Measurements from ENCODE around the gene ZFP62. TPM values are rescaled to one million over a fixed set of nuclear protein-coding genes. Genes with fewer than 3 reads are reported as not detected.
"Not testable (repeated sequence)": the region's sequence is repeated elsewhere in the genome, so short reads cannot be mapped to it uniquely, and the experiment has no call there.

ZFP62 gene
- total RNA-seq = 29.9 TPM

- intact Hi-C loops (cut with DNase I) = no loop called here
- DNase-seq (ENCODE audit: low spot score) (peak; percentile 94), ATAC-seq (peak; percentile 98)
Observed at GRCh38 chr5:180860887-180861822, at the start of gene ZFP62. Gene ZFP62, minus strand, starts transcription at chr5:180861276. Its CDS starts 57 bp downstream, at chr5:180861219.

GRCh38 chr5:180910735-180911134 lies 49.7 kb upstream of the ZFP62 start:
- ATAC-seq = no peak
- intact Hi-C loops (cut with DNase I) = no loop called here
- DNase-seq (ENCODE audit: low spot score) = no peak

- DNase-seq (ENCODE audit: low spot score) (no peak), ATAC-seq (no peak)
- intact Hi-C loops (cut with DNase I) = no loop called here
Observed at GRCh38 chr5:180910182-180910581, 49.1 kb upstream of the ZFP62 start.

- ATAC-seq (no peak), DNase-seq (ENCODE audit: low spot score) (no peak)
- intact Hi-C loops (cut with DNase I) = no loop called here
Observed at GRCh38 chr5:180909782-180910181, 48.7 kb upstream of the ZFP62 start.

GRCh38 chr5:180908998-180909731 lies 48.1 kb upstream of the ZFP62 start:
- intact Hi-C loops (cut with DNase I) = no loop called here

DNA sequence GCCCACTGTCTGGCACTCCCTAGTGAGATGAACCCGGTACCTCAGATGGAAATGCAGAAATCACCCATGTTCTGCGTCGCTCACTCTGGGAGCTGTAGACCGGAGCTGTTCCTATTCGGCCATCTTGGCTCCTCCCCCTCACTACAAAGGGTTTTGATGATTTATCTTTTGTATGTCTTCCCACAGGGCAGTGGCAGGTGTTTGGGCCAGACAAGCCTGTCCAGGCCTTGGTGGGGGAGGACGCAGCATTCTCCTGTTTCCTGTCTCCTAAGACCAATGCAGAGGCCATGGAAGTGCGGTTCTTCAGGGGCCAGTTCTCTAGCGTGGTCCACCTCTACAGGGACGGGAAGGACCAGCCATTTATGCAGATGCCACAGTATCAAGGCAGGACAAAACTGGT lies 47.3 kb upstream of the ZFP62 start:
- ATAC-seq = no peak
- intact Hi-C loops (cut with DNase I) = no loop called here
- DNase-seq (ENCODE audit: low spot score) = no peak

More at GRCh38 chr5:180908998-180909731, 48.1 kb upstream of the ZFP62 start:
- DNase-seq (ENCODE audit: low spot score) = no peak
- no peak for ATAC-seq

DNA sequence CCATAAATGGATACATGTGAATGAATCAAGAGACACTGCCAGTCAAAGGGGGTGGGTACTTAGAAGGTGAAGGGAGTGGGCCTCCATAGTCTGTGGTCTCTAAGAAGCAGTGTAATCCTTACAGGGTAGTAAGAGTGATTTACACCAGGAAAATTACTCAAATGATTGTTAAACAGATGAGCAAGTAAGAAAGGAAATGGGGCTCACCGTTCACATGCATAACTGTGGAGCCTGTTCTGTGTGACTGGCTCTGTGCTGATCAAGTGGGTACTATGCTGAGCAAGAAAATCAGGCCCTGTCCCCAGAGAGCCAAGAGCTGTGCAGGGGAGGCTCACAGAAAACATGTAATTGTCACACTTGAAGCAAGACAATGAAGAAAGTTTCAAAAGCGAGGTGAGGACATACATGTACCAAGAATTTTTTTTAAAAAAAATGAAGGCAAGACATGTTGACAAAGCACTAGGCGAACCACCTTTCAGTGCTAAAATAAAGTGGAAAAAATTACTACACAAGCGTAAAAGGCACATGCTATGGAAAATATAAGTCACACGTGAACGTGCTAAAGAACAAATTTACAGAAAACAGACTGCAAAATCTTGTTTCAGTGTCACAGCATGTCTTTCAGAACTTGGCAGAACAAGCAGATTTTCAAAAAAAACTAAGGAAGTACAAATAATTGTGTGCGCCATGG lies 40.4 kb upstream of the ZFP62 start:
- ATAC-seq (no peak), DNase-seq (ENCODE audit: low spot score) (no peak)
- intact Hi-C loops (cut with DNase I) = no loop called here

DNA sequence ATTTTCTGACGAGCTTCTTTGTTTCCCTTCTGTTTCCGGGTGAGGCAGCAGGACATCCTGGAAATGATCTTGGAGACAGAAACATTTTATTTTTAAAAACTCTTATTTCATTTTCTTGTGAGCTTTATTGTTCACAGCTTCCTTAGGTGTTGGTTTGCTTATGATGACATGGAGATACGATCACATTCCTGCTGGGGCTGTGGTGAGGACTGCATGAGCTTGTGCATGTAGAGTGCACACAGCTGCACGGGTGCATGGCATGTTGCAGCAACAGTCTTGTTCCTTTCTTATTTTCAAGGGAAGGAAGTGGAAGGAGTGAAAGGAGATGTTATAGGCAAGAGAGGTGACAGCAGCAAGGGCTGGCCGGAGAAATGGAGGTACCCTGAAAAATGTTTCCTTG lies 39.1 kb upstream of the ZFP62 start:
- DNase-seq (ENCODE audit: low spot score) (no peak), ATAC-seq (no peak)
- intact Hi-C loops (cut with DNase I) = no loop called here

DNA sequence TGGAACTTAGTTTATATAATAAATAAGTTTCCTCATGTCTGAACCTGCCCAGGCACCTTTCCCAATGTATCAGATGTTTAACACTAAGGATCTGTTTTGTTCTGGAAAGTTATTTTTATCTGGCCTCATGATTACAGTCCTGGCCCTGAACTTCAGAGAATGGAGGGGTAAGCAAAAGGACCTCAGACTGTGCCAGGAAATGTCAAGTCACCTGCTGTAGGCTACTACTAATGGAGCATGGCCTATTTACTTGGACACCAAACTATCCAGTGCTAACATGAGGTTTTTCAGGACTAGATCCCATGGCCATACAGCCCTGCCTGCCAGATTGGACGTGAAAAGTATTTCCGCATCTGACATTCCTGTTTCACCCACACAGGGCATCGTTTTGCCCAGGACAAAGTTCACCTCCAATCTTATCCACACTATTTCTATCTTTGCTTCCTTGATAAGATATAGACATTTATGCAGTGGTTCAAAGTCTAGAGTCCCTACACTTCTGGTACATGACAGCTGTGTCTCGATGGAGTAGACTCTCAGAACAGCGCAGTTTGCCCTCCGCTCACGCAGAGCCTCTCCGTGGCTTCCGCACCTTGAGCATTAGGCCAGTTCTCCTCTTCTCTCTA lies 37.7 kb upstream of the ZFP62 start, which contains the start of gene BTNL8:
Gene BTNL8 (plus strand): TSS at position 539 of the 626 bp plus-strand sequence. CDS start 152 bp downstream, outside the sequence.
- ATAC-seq (no peak), DNase-seq (ENCODE audit: low spot score) (no peak)
- intact Hi-C loops (cut with DNase I) = no loop called here

DNA sequence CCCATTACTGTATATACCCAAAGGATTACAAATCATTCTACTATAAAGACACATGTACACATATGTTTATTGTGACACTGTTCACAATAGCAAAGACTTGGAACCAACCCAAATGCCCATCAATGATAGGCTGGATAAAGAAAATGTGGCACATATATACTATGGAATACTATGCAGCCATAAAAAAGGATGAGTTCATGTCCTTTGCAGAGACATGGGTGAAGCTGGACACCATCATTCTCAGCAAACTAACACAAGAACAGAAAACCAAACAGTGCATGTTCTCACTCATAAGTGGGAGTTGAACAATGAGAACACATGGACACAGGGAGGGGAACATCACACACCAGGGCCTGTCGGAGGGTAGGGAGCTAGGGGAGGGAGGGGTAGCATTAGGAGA lies 34.3 kb upstream of the ZFP62 start:
- intact Hi-C loops (cut with DNase I); DNase-seq (ENCODE audit: low spot score); ATAC-seq: not testable (repeated sequence)

DNA sequence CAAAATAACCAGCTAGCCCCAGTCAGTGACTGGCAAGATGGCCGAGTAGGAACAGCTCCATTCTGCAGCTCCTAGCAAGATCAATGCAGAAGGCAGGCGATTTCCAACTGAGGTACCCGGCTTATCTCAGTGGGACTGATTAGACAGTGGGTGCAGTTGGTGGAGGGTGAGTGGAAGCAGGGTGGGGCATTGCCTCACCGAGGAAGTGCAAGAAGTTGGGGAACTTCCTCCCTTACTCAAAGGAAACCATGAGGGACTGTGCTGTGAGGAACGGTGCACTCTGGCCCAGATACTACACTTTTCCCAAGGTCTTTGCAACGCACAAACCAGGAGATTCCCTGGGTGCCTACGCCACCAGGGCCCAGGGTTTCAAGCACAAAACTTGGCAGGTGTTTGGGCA lies 28.3 kb upstream of the ZFP62 start:
- intact Hi-C loops (cut with DNase I) = no loop called here
- DNase-seq (ENCODE audit: low spot score) (no peak), ATAC-seq (no peak)

DNA sequence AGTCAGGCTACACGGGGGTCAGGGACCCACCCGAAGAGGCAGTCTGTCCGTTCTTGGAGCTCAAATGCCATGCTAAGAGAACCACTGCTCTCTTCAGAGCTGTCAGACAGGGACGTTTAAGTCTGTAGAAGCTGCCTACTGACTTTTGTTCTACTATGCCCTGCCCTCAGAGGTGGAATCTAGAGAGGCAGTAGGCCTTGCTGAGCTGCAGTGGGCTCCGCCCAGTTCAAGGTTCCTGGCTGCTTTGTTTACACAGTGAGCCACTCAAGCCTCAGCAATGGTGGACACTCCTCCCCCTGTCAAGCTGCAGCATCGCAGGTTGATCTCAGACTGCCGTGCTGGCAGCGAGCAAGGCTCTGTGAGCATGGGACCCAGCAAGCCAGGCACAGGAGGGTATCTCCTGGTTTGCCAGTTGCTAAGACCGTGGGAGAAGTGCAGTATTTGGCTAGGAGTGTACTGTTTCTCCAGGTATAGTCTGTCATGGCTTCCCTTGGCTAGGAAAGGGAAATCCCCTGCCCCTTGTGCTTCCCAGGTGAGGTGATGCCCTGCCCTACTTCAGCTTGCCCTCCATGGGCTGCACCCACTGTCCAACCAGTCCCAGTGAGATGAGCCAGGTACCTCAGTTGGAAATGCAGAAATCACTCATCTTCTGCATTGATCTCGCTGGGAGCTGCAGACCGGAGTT lies 24.9 kb upstream of the ZFP62 start:
- ATAC-seq; DNase-seq (ENCODE audit: low spot score); intact Hi-C loops (cut with DNase I): not testable (repeated sequence)

- intact Hi-C loops (cut with DNase I) = no loop called here
- ATAC-seq (no peak), DNase-seq (ENCODE audit: low spot score) (no peak)
Observed at GRCh38 chr5:180875860-180876426, 14.9 kb upstream of the ZFP62 start.

- intact Hi-C loops (cut with DNase I) = no loop called here
- no peak for ATAC-seq
Observed at GRCh38 chr5:180874804-180875582, 13.9 kb upstream of the ZFP62 start.

GRCh38 chr5:180873615-180874520 lies 12.8 kb upstream of the ZFP62 start:
- DNase-seq (ENCODE audit: low spot score) = no peak
- peak; percentile 45 for ATAC-seq
- intact Hi-C loops (cut with DNase I) = no loop called here

More at GRCh38 chr5:180874804-180875582, 13.9 kb upstream of the ZFP62 start:
- DNase-seq (ENCODE audit: low spot score) = no peak

- ATAC-seq (no peak), DNase-seq (ENCODE audit: low spot score) (no peak)
- intact Hi-C loops (cut with DNase I) = no loop called here
Observed at GRCh38 chr5:180872419-180872818, 11.3 kb upstream of the ZFP62 start.
